KMS-11 (cell line): ENCODE results near the gene C20orf173.
"Not testable (repeated sequence)": the region's sequence is repeated elsewhere in the genome, so short reads cannot be mapped to it uniquely, and the experiment has no call there.

ENCODE experiments used
- H2AFZ ChIP-seq: fragments of 200-600 bp; sonication (generic); 2 replicates; pipeline ENCODE4 v1.6.1; 2016; ENCODE audit warnings: antibody characterized with exemption, mixed run types, low read depth
- H3K27ac ChIP-seq: fragments of 200-600 bp; sonication (generic); 2 replicates; pipeline ENCODE4 v1.6.1; 2016; ENCODE audit warnings: mild to moderate bottlenecking, mixed run types
- H3K27me3 ChIP-seq: fragments of 200-600 bp; sonication (generic); 2 replicates; pipeline ENCODE4 v1.6.1; 2017; ENCODE audit warnings: mild to moderate bottlenecking, low read depth, mixed run types, moderate library complexity; ENCODE audit not compliant: insufficient read depth
- H3K36me3 ChIP-seq: fragments of 200-600 bp; sonication (generic); 2 replicates; pipeline ENCODE4 v1.6.1; 2017; ENCODE audit warnings: mild to moderate bottlenecking, mixed run types; ENCODE audit not compliant: insufficient read depth
- H3K4me1 ChIP-seq: fragments of 200-600 bp; sonication (generic); 2 replicates; pipeline ENCODE4 v1.6.1; 2016; ENCODE audit warnings: mild to moderate bottlenecking, low read depth, mixed run types; ENCODE audit not compliant: poor library complexity, severe bottlenecking
- H3K4me2 ChIP-seq: fragments of 200-600 bp; sonication (generic); 2 replicates; pipeline ENCODE4 v1.7.0; 2016; ENCODE audit warnings: mild to moderate bottlenecking, mixed run types
- H3K4me3 ChIP-seq: fragments of 200-600 bp; sonication (generic); IDR thresholded peaks from 2 replicates; pipeline ENCODE4 v1.6.1; 2017; ENCODE audit warnings: low read depth, low read length, mixed read lengths; ENCODE audit not compliant: insufficient read depth
- H3K79me2 ChIP-seq: fragments of 200-600 bp; sonication (generic); 2 replicates; pipeline ENCODE4 v1.6.1; 2016; ENCODE audit warnings: low read depth, mixed run types; ENCODE audit not compliant: insufficient read depth
- H3K9ac ChIP-seq: fragments of 200-600 bp; sonication (generic); 2 replicates; pipeline ENCODE4 v1.6.1; 2016; ENCODE audit warnings: mild to moderate bottlenecking, mixed run types
- H4K20me1 ChIP-seq: fragments of 200-600 bp; sonication (generic); 2 replicates; pipeline ENCODE4 v1.6.1; 2016; ENCODE audit warnings: mild to moderate bottlenecking, mixed run types; ENCODE audit not compliant: insufficient read depth
- CTCF ChIP-seq: fragments of 200-600 bp; sonication (generic); conservative IDR thresholded peaks from 2 replicates; pipeline ENCODE4 v1.6.1; 2017; ENCODE audit warnings: low read depth, mild to moderate bottlenecking, antibody characterized with exemption, low read length, moderate library complexity, mixed read lengths

The C20orf173 gene

GRCh38 chr20:35547329-35547728 is 17.9 kb upstream of the C20orf173 start:
- no peak overlapping the region for H3K27ac ChIP-seq
- H4K20me1 ChIP-seq: no peaks in the 10 kb centered on the region
- no peaks in the 10 kb centered on the region for H3K4me1 ChIP-seq
- H3K36me3 ChIP-seq: no peaks in the 10 kb centered on the region
- H2AFZ ChIP-seq: no peak overlapping the region
- no peak overlapping the region for H3K4me2 ChIP-seq
- no peaks in the 10 kb centered on the region for H3K27me3 ChIP-seq
- no peak overlapping the region for H3K4me3 ChIP-seq
- H3K9ac ChIP-seq: no peak overlapping the region
- no peaks in the 10 kb centered on the region for H3K79me2 ChIP-seq
- TF ChIP-seq CTCF: no peak

- Histone ChIP-seq H2AFZ (no peak overlapping the region), H3K27me3 (no peaks in the 10 kb centered on the region), H3K4me3 (no peak overlapping the region), H3K79me2 (no peaks in the 10 kb centered on the region), H3K9ac (no peak overlapping the region), H3K4me2 (no peak overlapping the region), H4K20me1 (no peaks in the 10 kb centered on the region), H3K36me3 (no peaks in the 10 kb centered on the region), H3K4me1 (peaks cover 5% of the 10 kb centered on the region), H3K27ac (no peak overlapping the region)
- TF ChIP-seq CTCF: no peak
These were observed 16.7 kb upstream of the C20orf173 start for GRCh38 chr20:35546127-35546526.

GRCh38 chr20:35544941-35545340 is 15.5 kb upstream of the C20orf173 start:
- H3K4me2 ChIP-seq, H3K79me2 ChIP-seq, H3K36me3 ChIP-seq, H4K20me1 ChIP-seq, H3K4me1 ChIP-seq, H3K9ac ChIP-seq, H2AFZ ChIP-seq, H3K27me3 ChIP-seq, H3K27ac ChIP-seq, H3K4me3 ChIP-seq: not testable (repeated sequence)

DNA sequence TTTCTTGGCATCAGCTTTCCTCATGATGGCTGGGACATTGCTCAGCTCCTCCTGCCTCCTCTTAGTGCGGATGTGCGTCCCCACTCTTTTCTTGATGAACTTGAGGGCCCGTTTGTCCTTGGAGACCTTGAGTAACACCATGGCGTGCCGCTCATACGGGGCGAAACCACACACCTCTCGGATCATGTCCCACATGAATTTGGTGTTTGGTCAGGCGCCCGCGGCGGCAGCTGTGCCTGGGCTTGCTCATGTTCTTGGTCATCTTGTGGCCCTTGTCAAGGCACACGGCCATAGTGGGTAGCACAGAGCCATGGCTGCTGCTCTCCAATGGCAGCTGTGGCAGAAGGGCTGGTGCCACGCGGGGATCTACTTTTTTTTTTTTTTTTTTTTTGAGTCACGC is 15.0 kb upstream of the C20orf173 start:
- no peaks in the 10 kb centered on the region for H4K20me1 ChIP-seq
- H3K4me3 ChIP-seq: no peak overlapping the region
- H3K27me3 ChIP-seq: no peaks in the 10 kb centered on the region
- no peaks in the 10 kb centered on the region for H3K79me2 ChIP-seq
- H3K36me3 ChIP-seq: no peaks in the 10 kb centered on the region
- no peak overlapping the region for H3K27ac ChIP-seq
- no peak overlapping the region for H3K9ac ChIP-seq
- no peak overlapping the region for H3K4me2 ChIP-seq
- no peak overlapping the region for H2AFZ ChIP-seq
- peaks cover 7% of the 10 kb centered on the region for H3K4me1 ChIP-seq
- TF ChIP-seq CTCF: no peak

- Histone ChIP-seq H4K20me1 (no peaks in the 10 kb centered on the region), H3K4me2 (0 out of 2 replicates have a peak overlapping the region, but pooled peaks have one; percentile 65), H3K27ac (no peak overlapping the region), H2AFZ (no peak overlapping the region), H3K36me3 (no peaks in the 10 kb centered on the region), H3K27me3 (no peaks in the 10 kb centered on the region), H3K9ac (no peak overlapping the region), H3K4me1 (peaks cover 7% of the 10 kb centered on the region), H3K79me2 (no peaks in the 10 kb centered on the region), H3K4me3 (no peak overlapping the region)
- no peak for TF ChIP-seq CTCF
These were observed 13.5 kb upstream of the C20orf173 start for GRCh38 chr20:35542990-35543389.
